Tibial artery (tissue), 4 donors: ENCODE data around the gene PNPLA5.

Experiments used
- DNase-seq, 2 donors: peaks; one replicate each; pipeline ENCODE4 v3.0.0-alpha.2; 2019
- H3K27ac ChIP-seq, 2 donors: fragments of 200-600 bp; sonication (generic) in 1 of 2; 1 replicate in 1 of 2; 2 replicates in 1 of 2; pipeline ENCODE4 v1.5.1; 2018 to 2019; ENCODE audit warnings: mild to moderate bottlenecking in 1 of 2
- H3K27me3 ChIP-seq, 2 donors: fragments of 200-600 bp; sonication (generic) in 1 of 2; one replicate each; pipeline versions ENCODE4 v1.5.1 to v1.6.0; 2016 to 2019
- H3K36me3 ChIP-seq, 3 donors: fragments of 200-600 bp; sonication (generic) in 2 of 3; one replicate each; pipeline ENCODE4 v1.5.1; 2016 to 2019; ENCODE audit warnings: mild to moderate bottlenecking in 2 of 3
- H3K4me1 ChIP-seq, 4 donors: fragments of 200-600 bp; sonication (generic) in 2 of 4; 1 replicate in 3 of 4; 2 replicates in 1 of 4; pipeline ENCODE4 v1.5.1; 2016 to 2019
- H3K4me3 ChIP-seq, 2 donors: fragments of 200-600 bp; sonication (generic) in 1 of 2; 1 replicate in 1 of 2; 2 replicates in 1 of 2; pipeline ENCODE4 v1.5.1; 2018 to 2019; ENCODE audit warnings: mild to moderate bottlenecking in 2 of 2
- H3K9me3 ChIP-seq, 3 donors: fragments of 200-600 bp; sonication (generic) in 1 of 3; one replicate each; pipeline ENCODE4 v1.5.1; 2016 to 2019
- CTCF ChIP-seq, 2 experiments: fragments of 200-600 bp in 1 of 2; fragments of 450-650 bp in 1 of 2; IDR thresholded peaks; one replicate each; pipeline ENCODE4 v1.5.1; 2017 to 2019; ENCODE audit warnings: antibody characterized with exemption in 2 of 2, mild to moderate bottlenecking in 1 of 2, moderate library complexity in 1 of 2
- intact Hi-C: fragments of 100-400 bp; cut with DNase I; formaldehyde crosslinking; loops from one replicate; pipeline ENCODE4 v1.15.0; 2023; ENCODE audit warnings: low total_unique reads

Gene PNPLA5

GRCh38 chr22:43887391-43887790 lies 4.4 kb downstream of the PNPLA5 start:
- Histone ChIP-seq H3K4me3 (no peak overlapping the region), H3K9me3 (no peaks in the 10 kb centered on the region), H3K27ac (no peak overlapping the region), H3K27me3 (peaks cover 0 to 67% of the 10 kb centered on the region in 2 donors), H3K4me1 (peaks cover 0 to 10% (median 9%) of the 10 kb centered on the region in 4 donors), H3K36me3 (no peaks in the 10 kb centered on the region)
- intact Hi-C loops, result no loop called here
- no peak for TF ChIP-seq CTCF (IDR thresholded peaks at IDR 0.05)
- no peak for DNase-seq

- TF ChIP-seq CTCF (IDR thresholded peaks at IDR 0.05), result no peak
- Histone ChIP-seq H3K4me3 (no peak overlapping the region), H3K27ac (no peak overlapping the region), H3K27me3 (peaks cover 0 to 61% of the 10 kb centered on the region in 2 donors), H3K4me1 (peaks cover 0 to 4% (median 3%) of the 10 kb centered on the region in 4 donors), H3K36me3 (no peaks in the 10 kb centered on the region), H3K9me3 (no peaks in the 10 kb centered on the region)
- intact Hi-C loops, result no loop called here
- DNase-seq, result no peak
Measured at GRCh38 chr22:43886231-43886630, 5.6 kb downstream of the PNPLA5 start.

DNA sequence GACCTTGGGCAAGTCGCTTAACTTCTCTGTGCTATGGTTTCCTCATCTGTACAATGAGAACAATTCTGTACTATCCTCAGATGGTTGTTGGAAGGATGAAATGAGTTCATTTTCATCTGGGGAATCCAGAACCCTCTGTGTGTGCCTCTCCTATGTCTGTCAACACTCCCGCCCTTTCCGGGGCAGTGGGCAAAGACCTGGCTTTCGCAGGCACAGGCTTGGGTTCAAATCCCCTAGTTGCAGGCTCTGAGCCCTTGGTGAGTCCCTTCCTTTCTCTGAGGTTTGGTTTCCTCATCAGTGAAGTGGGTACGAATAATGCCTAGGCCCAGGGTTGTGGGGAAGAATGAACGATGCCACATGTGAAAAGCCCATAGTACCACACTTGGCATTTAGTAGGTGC lies 6.0 kb downstream of the PNPLA5 start:
- H3K27me3 ChIP-seq, result peaks cover 0 to 61% of the 10 kb centered on the region in 2 donors
- no peak for DNase-seq
- intact Hi-C loops, result no loop called here

DNA sequence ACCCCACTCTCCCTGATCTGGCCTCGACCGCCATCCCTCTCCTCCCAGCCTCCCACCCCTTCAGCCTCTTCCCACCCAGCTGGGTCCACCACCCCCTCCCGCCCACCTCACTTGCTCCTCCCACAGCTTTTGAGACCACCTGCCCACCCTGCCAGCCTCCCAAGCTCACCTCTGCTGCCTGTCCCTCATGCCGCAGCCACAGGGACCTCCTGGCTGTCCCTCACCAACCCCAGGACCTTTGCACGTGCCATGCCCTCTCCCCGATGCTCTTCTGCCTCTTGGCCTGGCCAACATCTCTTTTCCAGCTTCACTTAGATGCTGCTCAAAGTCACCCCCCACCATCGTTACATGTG lies 6.5 kb downstream of the PNPLA5 start:
- no peaks in the 10 kb centered on the region for H3K4me1 ChIP-seq
- no peaks in the 10 kb centered on the region for H3K36me3 ChIP-seq
- intact Hi-C loops, result no loop called here
- H3K27ac ChIP-seq, result no peak overlapping the region
- no peaks in the 10 kb centered on the region for H3K9me3 ChIP-seq
- peaks cover 0 to 60% of the 10 kb centered on the region in 2 donors for H3K27me3 ChIP-seq
- no peak for TF ChIP-seq CTCF (IDR thresholded peaks at IDR 0.05)
- no peak overlapping the region for H3K4me3 ChIP-seq
- no peak for DNase-seq

More for the DNA sequence above, 6.0 kb downstream of the PNPLA5 start:
- Histone ChIP-seq H3K4me1 (no peaks in the 10 kb centered on the region), H3K9me3 (no peaks in the 10 kb centered on the region), H3K4me3 (no peak overlapping the region), H3K36me3 (no peaks in the 10 kb centered on the region), H3K27ac (no peak overlapping the region)
- TF ChIP-seq CTCF (IDR thresholded peaks at IDR 0.05), result no peak

DNA sequence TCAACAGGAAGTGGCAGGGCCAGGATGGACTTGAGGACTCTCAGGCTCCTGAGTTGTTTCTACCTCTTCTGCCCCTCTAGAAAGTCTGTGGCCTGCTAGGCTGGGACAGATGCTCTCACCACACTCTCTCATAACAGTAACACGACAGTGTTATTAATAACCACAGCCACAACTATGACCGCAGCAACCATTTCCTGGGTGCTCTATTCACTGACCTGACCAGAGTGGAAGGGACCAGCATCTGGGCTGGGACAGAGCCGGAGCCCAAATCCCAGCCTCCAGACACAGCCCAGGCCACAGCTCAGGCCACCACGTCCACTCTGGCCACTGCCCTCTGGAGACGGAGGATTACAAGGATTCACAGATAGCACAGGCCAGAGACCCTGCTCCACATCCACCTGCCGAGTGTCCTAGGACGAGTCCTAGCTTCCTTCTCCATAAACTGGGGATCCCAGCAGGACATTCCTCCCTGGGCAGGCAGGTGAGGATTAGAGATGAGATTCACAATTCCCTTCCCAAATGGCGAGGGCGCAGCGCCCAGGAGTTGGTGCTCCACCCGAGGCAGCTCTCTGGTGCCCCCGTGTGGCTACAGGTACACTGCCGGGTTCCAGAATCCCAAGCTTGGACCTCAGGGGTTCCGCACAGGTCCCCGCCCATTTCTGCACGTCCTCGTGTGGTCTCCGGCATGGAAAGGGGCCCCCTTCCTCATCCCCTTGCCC lies 7.1 kb downstream of the PNPLA5 start:
- H3K27ac ChIP-seq, result no peak overlapping the region
- H3K4me3 ChIP-seq, result no peak overlapping the region
- H3K9me3 ChIP-seq, result no peaks in the 10 kb centered on the region
- intact Hi-C loops, result no loop called here
- DNase-seq, result peak in 1 of 2 donors; percentile 29
- peak; percentile 38 to 49 for TF ChIP-seq CTCF (IDR thresholded peaks at IDR 0.05)
- no peaks in the 10 kb centered on the region for H3K4me1 ChIP-seq
- peaks cover 0 to 60% of the 10 kb centered on the region in 2 donors for H3K27me3 ChIP-seq
- no peaks in the 10 kb centered on the region for H3K36me3 ChIP-seq
